Activated naive CD8-positive, alpha-beta T cell treated with anti-CD3 and anti-CD28 coated beads for 36 hours (primary cell): Measurements from ENCODE around the gene PTPRU. TPM values are rescaled to one million over a fixed set of nuclear protein-coding genes. Genes with fewer than 3 reads are reported as not detected.

Experiments
- DNase-seq: peaks from one replicate; pipeline ENCODE4 v3.0.0; 2021
- H3K27ac Mint-ChIP-seq: one replicate; pipeline ENCODE4 v1.8.0; 2022; ENCODE audit warnings: mild to moderate bottlenecking, moderate library complexity, mixed read lengths
- H3K27me3 Mint-ChIP-seq: one replicate; pipeline ENCODE4 v1.8.0; 2022; ENCODE audit warnings: mild to moderate bottlenecking, mixed read lengths
- H3K36me3 Mint-ChIP-seq: one replicate; pipeline ENCODE4 v1.8.0; 2021; ENCODE audit warnings: mild to moderate bottlenecking, mixed read lengths
- H3K4me1 Mint-ChIP-seq: one replicate; pipeline ENCODE4 v1.8.0; 2021; ENCODE audit warnings: mixed read lengths
- H3K4me3 Mint-ChIP-seq: one replicate; pipeline ENCODE4 v1.8.0; 2022; ENCODE audit warnings: mild to moderate bottlenecking, moderate library complexity, mixed read lengths
- H3K9me3 Mint-ChIP-seq: one replicate; pipeline ENCODE4 v1.8.0; 2022; ENCODE audit warnings: mixed read lengths
- total RNA-seq, 2 experiments: library from RNA; stranded (reverse); gene quantifications; one replicate each; pipeline ENCODE4 v1.2.3, GENCODE V29; 2021

The PTPRU gene
- total RNA-seq, 2 experiments from 2014 or later, result 0.52 to 0.74 TPM

GRCh38 chr1:29281571-29281970 is 45.2 kb downstream of the PTPRU start:
- no peak overlapping the region for H3K4me3 Mint-ChIP-seq
- no peak for DNase-seq
- no peaks in the 10 kb centered on the region for H3K36me3 Mint-ChIP-seq
- peaks cover 4% of the 10 kb centered on the region for H3K4me1 Mint-ChIP-seq
- H3K9me3 Mint-ChIP-seq, result no peaks in the 10 kb centered on the region
- H3K27me3 Mint-ChIP-seq, result no peaks in the 10 kb centered on the region
- H3K27ac Mint-ChIP-seq, result no peak overlapping the region

- no peak overlapping the region for H3K27ac Mint-ChIP-seq
- H3K36me3 Mint-ChIP-seq, result no peaks in the 10 kb centered on the region
- peaks cover 4% of the 10 kb centered on the region for H3K4me1 Mint-ChIP-seq
- H3K4me3 Mint-ChIP-seq, result no peak overlapping the region
- no peak for DNase-seq
- no peaks in the 10 kb centered on the region for H3K27me3 Mint-ChIP-seq
- H3K9me3 Mint-ChIP-seq, result no peaks in the 10 kb centered on the region
Observed at GRCh38 chr1:29282135-29282923, 46.0 kb downstream of the PTPRU start.

DNA sequence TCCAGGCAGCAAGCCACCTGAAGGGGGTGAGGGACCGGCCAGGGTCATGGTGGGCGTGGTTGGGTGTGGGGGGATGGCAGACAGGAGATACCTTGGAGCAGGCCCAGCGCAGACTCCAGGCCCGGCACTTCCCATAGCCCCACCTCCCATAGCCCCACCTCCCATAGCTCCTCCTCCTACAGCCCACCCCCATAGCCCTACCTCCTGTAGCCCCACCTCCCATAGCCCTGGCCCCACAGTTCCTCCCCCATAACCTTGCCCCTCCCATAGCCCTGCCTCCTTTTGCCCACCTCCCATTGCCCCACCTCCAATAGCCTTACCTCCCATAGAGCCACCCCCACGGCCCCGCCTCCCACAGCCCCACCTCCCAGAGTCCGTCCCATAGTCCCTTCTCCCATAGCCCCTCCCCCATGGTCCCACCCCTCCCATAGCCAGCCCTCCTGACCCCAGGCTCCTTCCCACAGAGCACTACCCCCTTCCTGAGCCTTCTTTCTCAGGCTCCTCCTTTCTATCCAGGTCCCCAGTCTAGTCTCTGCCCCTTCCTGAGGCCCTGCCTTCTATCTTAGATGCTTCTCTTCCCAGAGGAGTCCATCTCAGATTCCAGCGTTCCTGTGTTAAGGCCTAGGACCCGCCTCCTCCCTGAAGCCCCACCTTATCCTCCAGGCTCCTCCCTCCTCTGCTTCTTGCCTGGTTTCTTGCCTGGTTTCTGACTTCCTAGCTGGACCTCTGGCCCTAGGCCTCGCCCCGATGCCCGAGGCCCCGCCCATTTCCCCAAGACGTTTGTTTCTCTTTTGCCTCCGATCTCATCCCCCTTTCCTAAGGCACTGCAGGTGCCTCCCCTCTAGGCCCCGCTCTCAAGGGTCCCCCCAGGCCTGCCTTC is 46.8 kb downstream of the PTPRU start:
- peaks cover 4% of the 10 kb centered on the region for H3K4me1 Mint-ChIP-seq
- H3K27me3 Mint-ChIP-seq, result no peaks in the 10 kb centered on the region
- DNase-seq, result peak; percentile 28
- H3K9me3 Mint-ChIP-seq, result no peaks in the 10 kb centered on the region
- H3K27ac Mint-ChIP-seq, result no peak overlapping the region
- no peaks in the 10 kb centered on the region for H3K36me3 Mint-ChIP-seq
- peak overlapping the region; percentile 50 for H3K4me3 Mint-ChIP-seq

DNA sequence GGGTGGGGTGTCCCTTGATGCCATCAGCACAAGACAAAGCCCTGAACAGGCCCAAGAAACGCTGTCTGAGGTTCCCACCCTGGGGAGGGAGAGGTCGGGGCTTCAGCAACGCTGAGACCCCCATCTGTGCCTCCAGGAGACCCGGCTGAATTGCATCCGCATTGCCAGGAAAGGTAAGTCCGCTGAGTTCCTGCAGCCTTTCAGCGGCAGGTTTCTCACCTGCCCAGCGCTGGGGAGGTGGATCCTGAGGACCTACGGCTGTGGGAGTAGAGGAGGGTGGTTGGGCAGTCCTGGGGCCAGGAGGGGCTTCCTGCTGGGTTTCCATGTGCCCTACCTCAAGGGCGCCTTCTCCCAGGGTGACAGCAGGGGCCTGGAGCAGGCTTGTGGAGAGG is 47.5 kb downstream of the PTPRU start:
- H3K9me3 Mint-ChIP-seq, result no peaks in the 10 kb centered on the region
- H3K27ac Mint-ChIP-seq, result no peak overlapping the region
- H3K4me1 Mint-ChIP-seq, result peaks cover 4% of the 10 kb centered on the region
- no peak overlapping the region for H3K4me3 Mint-ChIP-seq
- H3K36me3 Mint-ChIP-seq, result no peaks in the 10 kb centered on the region
- no peak for DNase-seq
- no peaks in the 10 kb centered on the region for H3K27me3 Mint-ChIP-seq

- no peaks in the 10 kb centered on the region for H3K9me3 Mint-ChIP-seq
- H3K36me3 Mint-ChIP-seq, result no peaks in the 10 kb centered on the region
- H3K4me3 Mint-ChIP-seq, result no peak overlapping the region
- H3K27ac Mint-ChIP-seq, result no peak overlapping the region
- no peaks in the 10 kb centered on the region for H3K27me3 Mint-ChIP-seq
- no peak for DNase-seq
- peaks cover 4% of the 10 kb centered on the region for H3K4me1 Mint-ChIP-seq
Observed at GRCh38 chr1:29284286-29284960, 48.1 kb downstream of the PTPRU start.

DNA sequence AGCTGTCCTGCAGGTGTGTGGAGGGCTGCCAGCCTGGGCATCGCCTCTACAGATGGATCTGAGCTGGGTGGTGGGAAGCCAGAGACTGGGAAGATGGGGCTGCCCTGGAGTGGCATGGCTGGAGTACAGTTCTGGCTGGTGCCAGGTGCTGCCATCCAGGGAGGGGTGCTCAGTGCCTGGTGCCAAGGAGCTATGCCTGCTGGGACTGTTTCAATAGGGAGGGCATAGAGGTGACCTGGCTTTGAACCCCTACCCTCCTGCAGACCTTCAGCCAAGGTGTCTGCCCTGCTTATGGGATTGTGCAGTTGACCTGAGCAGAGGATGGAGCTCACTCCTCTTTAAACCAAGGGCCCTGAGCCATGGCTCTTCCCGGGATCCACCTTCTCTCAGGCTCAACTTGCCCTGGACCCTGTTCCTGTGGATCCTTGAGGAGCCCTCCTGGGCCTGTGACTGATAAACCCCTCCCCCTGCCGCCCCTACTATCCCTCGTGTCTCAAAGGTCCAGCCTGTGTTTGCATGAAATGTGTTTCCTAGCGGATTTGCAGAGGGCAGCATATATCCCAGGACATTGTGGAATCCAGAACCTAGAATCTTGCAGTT is 48.7 kb downstream of the PTPRU start:
- Mint-ChIP-seq H3K4me1 (peaks cover 4% of the 10 kb centered on the region), H3K4me3 (no peak overlapping the region), H3K9me3 (no peaks in the 10 kb centered on the region), H3K36me3 (no peaks in the 10 kb centered on the region), H3K27me3 (no peaks in the 10 kb centered on the region), H3K27ac (no peak overlapping the region)
- DNase-seq, result no peak

DNA sequence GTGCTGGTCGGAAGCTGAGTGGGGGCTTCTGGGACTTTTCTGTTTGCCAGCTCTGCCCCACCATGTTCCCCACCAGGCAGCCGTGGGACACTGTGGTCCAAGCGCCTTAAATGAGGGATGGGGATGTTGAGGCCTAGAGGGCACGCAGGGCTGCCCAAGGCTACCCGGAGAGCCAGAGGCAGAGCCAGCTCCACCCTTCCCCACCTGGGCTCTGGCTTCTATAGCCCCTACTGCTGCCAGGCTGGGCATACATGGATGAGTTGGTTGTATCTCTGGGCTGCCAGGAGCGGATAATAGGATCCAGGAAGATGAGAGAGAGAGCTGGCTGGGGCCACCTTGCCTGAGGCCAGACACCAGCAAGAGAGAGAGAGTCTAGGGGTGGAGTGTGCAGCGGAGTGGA is 49.4 kb downstream of the PTPRU start:
- H3K27ac Mint-ChIP-seq, result no peak overlapping the region
- H3K9me3 Mint-ChIP-seq, result no peaks in the 10 kb centered on the region
- DNase-seq, result no peak
- no peaks in the 10 kb centered on the region for H3K36me3 Mint-ChIP-seq
- H3K4me3 Mint-ChIP-seq, result no peak overlapping the region
- peaks cover 4% of the 10 kb centered on the region for H3K4me1 Mint-ChIP-seq
- H3K27me3 Mint-ChIP-seq, result no peaks in the 10 kb centered on the region

GRCh38 chr1:29286194-29286767 is 50.0 kb downstream of the PTPRU start:
- H3K4me3 Mint-ChIP-seq, result no peak overlapping the region
- no peaks in the 10 kb centered on the region for H3K27me3 Mint-ChIP-seq
- no peak for DNase-seq
- H3K9me3 Mint-ChIP-seq, result no peaks in the 10 kb centered on the region
- no peak overlapping the region for H3K27ac Mint-ChIP-seq
- no peaks in the 10 kb centered on the region for H3K36me3 Mint-ChIP-seq
- peaks cover 4% of the 10 kb centered on the region for H3K4me1 Mint-ChIP-seq

DNA sequence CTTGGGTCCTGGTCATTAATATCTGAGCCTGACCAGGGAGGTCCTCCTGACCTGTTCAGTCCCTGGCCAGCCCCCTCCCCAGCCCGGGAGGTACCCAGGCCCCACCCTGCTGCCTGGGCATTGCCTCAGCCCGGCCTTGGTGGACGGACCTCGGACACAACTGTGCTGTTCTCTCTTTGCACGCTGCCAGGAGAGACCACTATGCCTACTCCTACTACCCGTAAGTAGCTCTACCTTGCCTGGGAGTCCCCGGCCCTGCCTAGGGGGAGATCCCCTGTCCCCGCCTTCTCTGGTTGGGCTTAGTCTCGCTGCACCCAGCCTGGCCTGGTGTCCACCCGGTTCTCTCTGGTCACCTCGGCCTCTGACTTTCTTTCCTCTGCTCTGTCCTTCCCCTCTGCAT is 53.2 kb downstream of the PTPRU start:
- DNase-seq, result no peak
- Mint-ChIP-seq H3K36me3 (no peaks in the 10 kb centered on the region), H3K4me1 (no peaks in the 10 kb centered on the region), H3K27ac (no peak overlapping the region), H3K4me3 (no peak overlapping the region), H3K9me3 (no peaks in the 10 kb centered on the region), H3K27me3 (no peaks in the 10 kb centered on the region)

GRCh38 chr1:29290414-29290985 is 54.2 kb downstream of the PTPRU start:
- DNase-seq, result no peak
- no peaks in the 10 kb centered on the region for H3K4me1 Mint-ChIP-seq
- H3K9me3 Mint-ChIP-seq, result no peaks in the 10 kb centered on the region
- H3K27me3 Mint-ChIP-seq, result no peaks in the 10 kb centered on the region
- no peak overlapping the region for H3K4me3 Mint-ChIP-seq
- H3K36me3 Mint-ChIP-seq, result no peaks in the 10 kb centered on the region
- H3K27ac Mint-ChIP-seq, result no peak overlapping the region

GRCh38 chr1:29291756-29292155 is 55.4 kb downstream of the PTPRU start:
- Mint-ChIP-seq H3K4me3 (no peak overlapping the region), H3K9me3 (no peaks in the 10 kb centered on the region), H3K4me1 (no peaks in the 10 kb centered on the region), H3K36me3 (no peaks in the 10 kb centered on the region), H3K27me3 (no peaks in the 10 kb centered on the region), H3K27ac (no peak overlapping the region)
- DNase-seq, result no peak

DNA sequence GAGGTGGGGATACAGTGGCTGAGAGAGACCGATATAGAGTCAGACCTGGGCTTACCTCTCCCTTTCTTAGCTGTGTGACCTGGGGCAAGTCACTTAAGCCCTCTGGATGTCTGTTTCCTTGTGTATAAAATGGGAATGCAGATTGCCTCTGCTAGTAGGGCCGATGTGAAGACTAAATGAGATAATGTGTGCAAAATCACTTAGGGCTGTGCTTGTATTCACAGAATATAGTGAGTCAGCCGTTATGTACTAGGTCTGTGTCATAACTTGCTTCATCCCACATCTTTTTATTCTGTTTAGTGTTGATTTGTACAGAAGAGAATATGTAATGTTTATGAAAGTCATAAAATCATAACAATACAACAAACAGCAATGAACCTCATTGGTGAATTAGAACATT is 56.0 kb downstream of the PTPRU start:
- no peaks in the 10 kb centered on the region for H3K4me1 Mint-ChIP-seq
- H3K4me3 Mint-ChIP-seq, result no peak overlapping the region
- no peaks in the 10 kb centered on the region for H3K27me3 Mint-ChIP-seq
- no peak for DNase-seq
- no peaks in the 10 kb centered on the region for H3K9me3 Mint-ChIP-seq
- no peaks in the 10 kb centered on the region for H3K36me3 Mint-ChIP-seq
- no peak overlapping the region for H3K27ac Mint-ChIP-seq

DNA sequence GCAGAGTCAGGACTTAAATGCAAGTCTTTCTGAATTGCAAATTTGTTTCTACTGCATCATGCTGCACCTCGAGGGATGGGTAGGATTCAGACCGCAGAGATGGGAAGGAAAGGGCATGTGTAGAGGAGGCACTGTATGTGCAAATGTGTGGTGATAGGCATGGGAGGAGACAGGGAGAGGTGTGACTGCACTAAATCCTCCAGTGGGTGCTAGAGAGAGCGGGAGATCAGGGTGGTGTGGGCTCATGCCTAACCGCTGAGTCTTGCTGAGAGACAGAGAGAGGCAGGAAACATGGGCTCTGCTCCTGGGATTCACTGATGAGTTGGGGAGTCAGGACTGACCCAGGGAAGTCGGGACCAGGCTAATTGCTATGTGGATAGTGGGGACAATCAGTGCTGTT is 61.1 kb downstream of the PTPRU start:
- Mint-ChIP-seq H3K27me3 (peaks cover 5% of the 10 kb centered on the region), H3K36me3 (no peaks in the 10 kb centered on the region), H3K4me3 (no peak overlapping the region), H3K9me3 (no peaks in the 10 kb centered on the region), H3K4me1 (no peaks in the 10 kb centered on the region), H3K27ac (no peak overlapping the region)
- DNase-seq, result no peak

- no peak for DNase-seq
- Mint-ChIP-seq H3K27me3 (peaks cover 5% of the 10 kb centered on the region), H3K36me3 (no peaks in the 10 kb centered on the region), H3K9me3 (no peaks in the 10 kb centered on the region), H3K27ac (no peak overlapping the region), H3K4me1 (no peaks in the 10 kb centered on the region), H3K4me3 (no peak overlapping the region)
Observed at GRCh38 chr1:29298246-29298645, 61.9 kb downstream of the PTPRU start.
